ENCODE data around the gene CPNE4. TPM values are rescaled to one million over a fixed set of nuclear protein-coding genes. Genes with fewer than 3 reads are reported as not detected.

The CPNE4 gene
- total RNA-seq, 2 experiments from 2014 or later = not detected

GRCh38 chr3:132016061-132017041 is 18.5 kb downstream of the CPNE4 start:
- no peaks in the 10 kb centered on the region for H3K36me3 Mint-ChIP-seq (ENCODE audit: low read depth)
- POLR2A ChIA-PET = no interaction called here
- intact Hi-C loops (cut with DNase I, micrococcal nuclease) = no loop called here
- peaks cover 17% of the 10 kb centered on the region for H3K27me3 Mint-ChIP-seq
- H3K27ac Mint-ChIP-seq = no peak overlapping the region
- ATAC-seq = no peak
- no peaks in the 10 kb centered on the region for H3K4me1 Mint-ChIP-seq
- CTCF ChIA-PET = interaction anchor here (0.9 to 1.0 kb wide), 2 partner anchors 9 to 24 kb away, joined by 3 read pairs; no protein-coding TSS in a partner anchor
- no peaks in the 10 kb centered on the region for H3K9me3 Mint-ChIP-seq (ENCODE audit: low read depth)
- no peak for DNase-seq
- H3K4me3 Mint-ChIP-seq = no peak overlapping the region

GRCh38 chr3:132014105-132014504 is 20.7 kb downstream of the CPNE4 start:
- H3K9me3 Mint-ChIP-seq (ENCODE audit: low read depth) = no peaks in the 10 kb centered on the region
- H3K4me3 Mint-ChIP-seq = no peak overlapping the region
- no peaks in the 10 kb centered on the region for H3K4me1 Mint-ChIP-seq
- intact Hi-C loops (cut with DNase I, micrococcal nuclease) = no loop called here
- DNase-seq (no peak), ATAC-seq (no peak)
- no peak overlapping the region for H3K27ac Mint-ChIP-seq
- ChIA-PET POLR2A (no interaction called here), CTCF (interaction anchor here (0.9 to 1.0 kb wide), 3 partner anchors 16 to 218 kb away, joined by 3 to 4 read pairs (median 3); partner anchors contain the start of gene CPNE4)
- peaks cover 12% of the 10 kb centered on the region for H3K27me3 Mint-ChIP-seq
- H3K36me3 Mint-ChIP-seq (ENCODE audit: low read depth) = no peaks in the 10 kb centered on the region

- intact Hi-C loops (cut with DNase I, micrococcal nuclease) = no loop called here
- CTCF ChIA-PET = interaction anchor here (1.4 to 2.3 kb wide), 2 partner anchors 12 to 20 kb away, joined by 3 to 7 read pairs; no protein-coding TSS in a partner anchor
- POLR2A ChIA-PET = no interaction called here
Measured at GRCh38 chr3:132009241-132009640, 25.6 kb downstream of the CPNE4 start.

GRCh38 chr3:132008837-132009236 is 26.0 kb downstream of the CPNE4 start:
- Mint-ChIP-seq H3K4me3 (no peak overlapping the region), H3K36me3 (ENCODE audit: low read depth) (no peaks in the 10 kb centered on the region), H3K27me3 (peaks cover 11% of the 10 kb centered on the region), H3K9me3 (ENCODE audit: low read depth) (no peaks in the 10 kb centered on the region), H3K27ac (no peak overlapping the region), H3K4me1 (no peaks in the 10 kb centered on the region)
- ChIA-PET CTCF (interaction anchor here (0.6 to 2.3 kb wide), 4 partner anchors 12 to 83 kb away, joined by 3 to 7 read pairs (median 4); no protein-coding TSS in a partner anchor), POLR2A (interaction anchor here (0.6 kb wide), 1 partner anchor 74 kb away, joined by 8 read pairs; no protein-coding TSS in a partner anchor)
- DNase-seq (no peak), ATAC-seq (no peak)
- intact Hi-C loops (cut with DNase I, micrococcal nuclease) = no loop called here

More at GRCh38 chr3:132009241-132009640, 25.6 kb downstream of the CPNE4 start:
- H3K27me3 Mint-ChIP-seq = peaks cover 10% of the 10 kb centered on the region
- no peak overlapping the region for H3K4me3 Mint-ChIP-seq
- no peaks in the 10 kb centered on the region for H3K9me3 Mint-ChIP-seq (ENCODE audit: low read depth)
- H3K4me1 Mint-ChIP-seq = no peaks in the 10 kb centered on the region
- H3K27ac Mint-ChIP-seq = no peak overlapping the region
- ATAC-seq (no peak), DNase-seq (no peak)
- no peaks in the 10 kb centered on the region for H3K36me3 Mint-ChIP-seq (ENCODE audit: low read depth)

- Mint-ChIP-seq H3K27me3 (peaks cover 8% of the 10 kb centered on the region), H3K9me3 (ENCODE audit: low read depth) (no peaks in the 10 kb centered on the region), H3K27ac (no peak overlapping the region), H3K4me3 (no peak overlapping the region), H3K4me1 (no peaks in the 10 kb centered on the region), H3K36me3 (ENCODE audit: low read depth) (no peaks in the 10 kb centered on the region)
- DNase-seq = no peak
- intact Hi-C loops (cut with DNase I, micrococcal nuclease) = no loop called here
- POLR2A ChIA-PET = no interaction called here
- no peak for ATAC-seq
- CTCF ChIA-PET = interaction anchor here (0.6 to 2.3 kb wide), 5 partner anchors 8 to 180 kb away, joined by 3 to 7 read pairs (median 3); no protein-coding TSS in a partner anchor
Measured at GRCh38 chr3:132007617-132008016, 27.2 kb downstream of the CPNE4 start.

- DNase-seq = peak; percentile 51
- Mint-ChIP-seq H3K9me3 (ENCODE audit: low read depth) (no peaks in the 10 kb centered on the region), H3K27ac (no peak overlapping the region), H3K4me3 (no peak overlapping the region), H3K27me3 (peaks cover 8% of the 10 kb centered on the region), H3K4me1 (no peaks in the 10 kb centered on the region), H3K36me3 (ENCODE audit: low read depth) (no peaks in the 10 kb centered on the region)
- ATAC-seq = no peak
- intact Hi-C loops (cut with DNase I, micrococcal nuclease) = no loop called here
- POLR2A ChIA-PET = no interaction called here
- CTCF ChIA-PET = interaction anchor here (0.9 to 2.3 kb wide), 3 partner anchors 9 to 22 kb away, joined by 3 to 7 read pairs (median 4); no protein-coding TSS in a partner anchor
Measured at GRCh38 chr3:132006605-132007204, 28.1 kb downstream of the CPNE4 start.

- no peaks in the 10 kb centered on the region for H3K4me1 Mint-ChIP-seq
- no peaks in the 10 kb centered on the region for H3K36me3 Mint-ChIP-seq (ENCODE audit: low read depth)
- ChIA-PET POLR2A (no interaction called here), CTCF (interaction anchor here (1.0 kb wide), 1 partner anchor 25 kb away, joined by 3 read pairs; no protein-coding TSS in a partner anchor)
- peaks cover 8% of the 10 kb centered on the region for H3K27me3 Mint-ChIP-seq
- intact Hi-C loops (cut with DNase I, micrococcal nuclease) = no loop called here
- H3K27ac Mint-ChIP-seq = no peak overlapping the region
- H3K4me3 Mint-ChIP-seq = no peak overlapping the region
- ATAC-seq (no peak), DNase-seq (no peak)
- no peaks in the 10 kb centered on the region for H3K9me3 Mint-ChIP-seq (ENCODE audit: low read depth)
Measured at GRCh38 chr3:132004571-132004970, 30.2 kb downstream of the CPNE4 start.

GRCh38 chr3:132003685-132004084 is 31.1 kb downstream of the CPNE4 start:
- Mint-ChIP-seq H3K27ac (no peak overlapping the region), H3K27me3 (peaks cover 8% of the 10 kb centered on the region), H3K9me3 (ENCODE audit: low read depth) (no peaks in the 10 kb centered on the region), H3K36me3 (ENCODE audit: low read depth) (no peaks in the 10 kb centered on the region), H3K4me1 (no peaks in the 10 kb centered on the region), H3K4me3 (no peak overlapping the region)
- ATAC-seq (no peak), DNase-seq (no peak)
- CTCF ChIA-PET = interaction anchor here (1.0 kb wide), 1 partner anchor 24 kb away, joined by 3 read pairs; no protein-coding TSS in a partner anchor
- intact Hi-C loops (cut with DNase I, micrococcal nuclease) = no loop called here
- POLR2A ChIA-PET = no interaction called here

- Mint-ChIP-seq H3K9me3 (ENCODE audit: low read depth) (no peaks in the 10 kb centered on the region), H3K4me1 (no peaks in the 10 kb centered on the region), H3K36me3 (ENCODE audit: low read depth) (no peaks in the 10 kb centered on the region), H3K27me3 (peaks cover 7% of the 10 kb centered on the region), H3K4me3 (no peak overlapping the region), H3K27ac (no peak overlapping the region)
- DNase-seq = no peak
- ChIA-PET CTCF (no interaction called here), POLR2A (no interaction called here)
- intact Hi-C loops (cut with DNase I, micrococcal nuclease) = no loop called here
- ATAC-seq = no peak
Measured at GRCh38 chr3:132001999-132002398, 32.8 kb downstream of the CPNE4 start.

- Mint-ChIP-seq H3K4me1 (no peaks in the 10 kb centered on the region), H3K4me3 (no peak overlapping the region), H3K27ac (no peak overlapping the region), H3K9me3 (ENCODE audit: low read depth) (no peaks in the 10 kb centered on the region), H3K36me3 (ENCODE audit: low read depth) (no peaks in the 10 kb centered on the region), H3K27me3 (peaks cover 7% of the 10 kb centered on the region)
- ChIA-PET CTCF (interaction anchor here (1.6 kb wide), 1 partner anchor 34 kb away, joined by 5 read pairs; the partner anchor contains the start of gene CPNE4), POLR2A (no interaction called here)
- ATAC-seq (no peak), DNase-seq (no peak)
- intact Hi-C loops (cut with DNase I, micrococcal nuclease) = no loop called here
Measured at GRCh38 chr3:132001036-132001435, 33.8 kb downstream of the CPNE4 start.

GRCh38 chr3:131998027-131998426 is 36.8 kb downstream of the CPNE4 start:
- Mint-ChIP-seq H3K36me3 (ENCODE audit: low read depth) (no peaks in the 10 kb centered on the region), H3K27ac (no peak overlapping the region), H3K9me3 (ENCODE audit: low read depth) (no peaks in the 10 kb centered on the region), H3K4me1 (no peaks in the 10 kb centered on the region), H3K4me3 (no peak overlapping the region), H3K27me3 (peaks cover 7% of the 10 kb centered on the region)
- POLR2A ChIA-PET = no interaction called here
- DNase-seq = no peak
- intact Hi-C loops (cut with DNase I, micrococcal nuclease) = no loop called here
- CTCF ChIA-PET = interaction anchor here (0.8 to 1.5 kb wide), 2 partner anchors 9 to 37 kb away, joined by 3 to 4 read pairs; partner anchors contain the start of gene CPNE4
- no peak for ATAC-seq

Measured in activated CD4-positive, alpha-beta T cell treated with anti-CD3 and anti-CD28 coated beads for 36 hours (primary cell).